Fibroblast of lung (primary cell): ENCODE data around the gene WFIKKN1. TPM values are rescaled to one million over a fixed set of nuclear protein-coding genes. Genes with fewer than 3 reads are reported as not detected.

ENCODE experiments used
- DNase-seq, 2 donors: peaks; one replicate each; pipeline versions ENCODE4 v3.0.0 to v3.0.0-alpha.2; 2010; ENCODE audit warnings: low read depth in 2 of 2
- H2AFZ ChIP-seq: 2 replicates; pipeline ENCODE4 v1.5.1; 2012; ENCODE audit warnings: low read length, control low read depth, inconsistent platforms
- H3K27ac ChIP-seq: 2 replicates; pipeline ENCODE4 v1.5.1; 2011; ENCODE audit warnings: low read length, control low read depth; ENCODE audit not compliant: insufficient read depth
- H3K27me3 ChIP-seq: 2 replicates; pipeline ENCODE4 v1.5.1; 2011; ENCODE audit warnings: mild to moderate bottlenecking, low read length; ENCODE audit not compliant: control insufficient read depth, insufficient read depth
- H3K36me3 ChIP-seq: 2 replicates; pipeline ENCODE4 v1.5.1; 2011; ENCODE audit warnings: low read length; ENCODE audit not compliant: control insufficient read depth, insufficient read depth
- H3K4me1 ChIP-seq: 2 replicates; pipeline ENCODE4 v1.5.1; 2011; ENCODE audit warnings: low read length; ENCODE audit not compliant: control insufficient read depth, insufficient read depth; ENCODE audit errors: extremely low read depth
- H3K4me2 ChIP-seq: 2 replicates; pipeline ENCODE4 v1.5.1; 2011; ENCODE audit warnings: low read length, control low read depth; ENCODE audit not compliant: insufficient read depth; ENCODE audit errors: extremely low read depth
- H3K4me3 ChIP-seq, 4 experiments: fragments of 200-600 bp in 1 of 4; sonication (generic) in 1 of 4; replicated peaks in 1 of 4; 2 replicates each; pipeline ENCODE4 v1.5.1; 2011 to 2016; ENCODE audit warnings: low read length in 4 of 4, low read depth in 3 of 4, mild to moderate bottlenecking in 3 of 4, control low read depth in 2 of 4, inconsistent platforms in 1 of 4, mixed read lengths in 1 of 4; ENCODE audit not compliant: insufficient read depth in 1 of 4; ENCODE audit errors: control extremely low read depth in 1 of 4
- H3K79me2 ChIP-seq: 2 replicates; pipeline ENCODE4 v1.5.1; 2012; ENCODE audit warnings: mild to moderate bottlenecking, low read length, inconsistent platforms; ENCODE audit not compliant: control insufficient read depth, insufficient read depth
- H3K9ac ChIP-seq: 2 replicates; pipeline ENCODE4 v1.5.1; 2011; ENCODE audit warnings: mild to moderate bottlenecking, low read length, control low read depth; ENCODE audit not compliant: insufficient read depth
- H3K9me3 ChIP-seq: 2 replicates; pipeline ENCODE4 v1.5.1; 2012; ENCODE audit warnings: low read depth, low read length; ENCODE audit not compliant: control insufficient read depth, insufficient read depth
- H4K20me1 ChIP-seq: 2 replicates; pipeline ENCODE4 v1.5.1; 2011; ENCODE audit warnings: low read length; ENCODE audit not compliant: control insufficient read depth, insufficient read depth; ENCODE audit errors: extremely low read depth
- CTCF ChIP-seq, 2 donors: IDR thresholded peaks in 1 of 2; conservative IDR thresholded peaks in 1 of 2; 1 replicate in 1 of 2; 2 replicates in 1 of 2; pipeline ENCODE4 v1.5.1; 2011 to 2012; ENCODE audit warnings: low read length in 2 of 2, control low read depth in 1 of 2, inconsistent platforms in 1 of 2, low read depth in 1 of 2, mild to moderate bottlenecking in 1 of 2
- EZH2 ChIP-seq: IDR thresholded peaks from 2 replicates; pipeline ENCODE4 v1.5.1; 2012; ENCODE audit warnings: low read length, control low read depth, mild to moderate bottlenecking; ENCODE audit errors: missing control alignments
- polyA plus RNA-seq, 2 donors: library from polyadenylated mRNA; depleted of rRNA in 1 of 2; stranded (reverse) in 1 of 2; unstranded in 1 of 2; fragments of >200 nt; gene quantifications; 2 replicates each; pipeline ENCODE4 v1.2.1, GENCODE V29; 2011 to 2012; ENCODE audit warnings: missing spikeins in 1 of 2
- total RNA-seq: library from RNA; depleted of rRNA; stranded (reverse); fragments of >200 nt; gene quantifications from 2 replicates; pipeline ENCODE4 v1.2.1, GENCODE V29; 2014

The WFIKKN1 gene
- total and polyA plus RNA-seq, 2 donors (not counting 1 experiment from before 2014, with no cell fraction given): 0.17 TPM; not detected in 1

- H4K20me1 ChIP-seq: no peaks in the 10 kb centered on the region
- TF ChIP-seq EZH2 (no peak), CTCF (conservative IDR thresholded peaks at IDR 0.05 in 1 of 2, IDR thresholded peaks at IDR 0.05 in 1 of 2; ENCODE audit: low read depth in 1 of 2, low read length in 2 of 2) (no peak)
- H3K36me3 ChIP-seq: no peaks in the 10 kb centered on the region
- no peaks in the 10 kb centered on the region for H3K27me3 ChIP-seq
- peaks cover 6% of the 10 kb centered on the region for H3K79me2 ChIP-seq
- H2AFZ ChIP-seq: no peak overlapping the region
- no peak overlapping the region for H3K4me2 ChIP-seq
- H3K27ac ChIP-seq: no peak overlapping the region
- no peak for DNase-seq
- no peak overlapping the region for H3K9ac ChIP-seq
- H3K9me3 ChIP-seq: no peaks in the 10 kb centered on the region
- H3K4me3 ChIP-seq: no peak overlapping the region
- H3K4me1 ChIP-seq: peaks cover 13% of the 10 kb centered on the region
These were observed 15.3 kb downstream of the WFIKKN1 start for GRCh38 chr16:645852-646678.

- H3K36me3 ChIP-seq: no peaks in the 10 kb centered on the region
- H3K9me3 ChIP-seq: no peaks in the 10 kb centered on the region
- H3K4me1 ChIP-seq: peaks cover 13% of the 10 kb centered on the region
- H3K27me3 ChIP-seq: no peaks in the 10 kb centered on the region
- no peak overlapping the region for H3K4me3 ChIP-seq
- TF ChIP-seq EZH2: no peak
- peaks cover 6% of the 10 kb centered on the region for H3K79me2 ChIP-seq
- no peaks in the 10 kb centered on the region for H4K20me1 ChIP-seq
- H3K9ac ChIP-seq: no peak overlapping the region
- H3K4me2 ChIP-seq: no peak overlapping the region
- no peak overlapping the region for H2AFZ ChIP-seq
- no peak for DNase-seq
- H3K27ac ChIP-seq: no peak overlapping the region
These were observed 15.9 kb downstream of the WFIKKN1 start for GRCh38 chr16:646679-647172.

GRCh38 chr16:647173-647902, 16.6 kb downstream of the WFIKKN1 start:
- Histone ChIP-seq H3K27ac (no peak overlapping the region), H3K9ac (no peak overlapping the region), H3K4me2 (no peak overlapping the region), H3K79me2 (peaks cover 6% of the 10 kb centered on the region), H3K9me3 (no peaks in the 10 kb centered on the region), H3K4me1 (peaks cover 13% of the 10 kb centered on the region), H3K27me3 (no peaks in the 10 kb centered on the region), H3K36me3 (no peaks in the 10 kb centered on the region), H3K4me3 (no peak overlapping the region), H4K20me1 (no peaks in the 10 kb centered on the region), H2AFZ (no peak overlapping the region)
- DNase-seq: no peak
- TF ChIP-seq EZH2: no peak
- TF ChIP-seq CTCF (conservative IDR thresholded peaks at IDR 0.05 in 1 of 2, IDR thresholded peaks at IDR 0.05 in 1 of 2; ENCODE audit: low read depth in 1 of 2, low read length in 2 of 2): no peak
